Activated CD4-positive, alpha-beta T cell treated with anti-CD3 and anti-CD28 coated beads, Interleukin-2, amount 10 ng/mL, durations not matched to agents 7 days and 5 days (primary cell): ENCODE data around the gene PCMTD2. TPM values are rescaled to one million over a fixed set of nuclear protein-coding genes. Genes with fewer than 3 reads are reported as not detected.

Source experiments
- CTCF ChIA-PET: fragments of 350-600 bp; sonication (Branson Sonifier 250); formaldehyde crosslinking; loops from one replicate; lab custom pipeline; 2021; ENCODE audit warnings: antibody characterized with exemption; lab: Charles Lee
- POLR2A ChIA-PET: fragments of 350-600 bp; sonication (Branson Sonifier 250); formaldehyde crosslinking; loops from one replicate; lab custom pipeline; 2021; ENCODE audit warnings: antibody characterized with exemption; lab: Charles Lee
- DNase-seq: peaks from one replicate; pipeline ENCODE4 v3.0.0-alpha.2; 2020
- H3K27ac Mint-ChIP-seq: one replicate; pipeline ENCODE4 v1.8.0; 2021; ENCODE audit warnings: mild to moderate bottlenecking, moderate library complexity, mixed read lengths
- H3K27me3 Mint-ChIP-seq: one replicate; pipeline ENCODE4 v1.8.0; 2021; ENCODE audit warnings: mixed read lengths
- H3K36me3 Mint-ChIP-seq: one replicate; pipeline ENCODE4 v1.8.0; 2021; ENCODE audit warnings: low read depth, mixed read lengths
- H3K4me1 Mint-ChIP-seq: one replicate; pipeline ENCODE4 v1.8.0; 2021; ENCODE audit warnings: mixed read lengths
- H3K4me3 Mint-ChIP-seq: one replicate; pipeline ENCODE4 v1.8.0; 2021; ENCODE audit warnings: mild to moderate bottlenecking, moderate library complexity, mixed read lengths
- H3K9me3 Mint-ChIP-seq: one replicate; pipeline ENCODE4 v1.8.0; 2021; ENCODE audit warnings: mixed read lengths
- total RNA-seq, 2 experiments: library from RNA; stranded (reverse); gene quantifications; one replicate each; pipeline ENCODE4 v1.2.3, GENCODE V29; 2021

PCMTD2 gene
- total RNA-seq, 2 experiments from 2014 or later: 68.4 to 69.3 TPM

GRCh38 chr20:64256282-64256935 is 861 bp downstream of the PCMTD2 start:
- Mint-ChIP-seq H3K4me3 (peak overlapping the region; percentile 88), H3K4me1 (peaks cover 56% of the 10 kb centered on the region), H3K27ac (peak overlapping the region; percentile 95), H3K27me3 (peaks cover 5% of the 10 kb centered on the region), H3K9me3 (no peaks in the 10 kb centered on the region), H3K36me3 (peaks cover 17% of the 10 kb centered on the region)
- DNase-seq: no peak
- POLR2A ChIA-PET: no interaction called here
- CTCF ChIA-PET: interaction anchor here (1.0 to 9.8 kb wide), 3 partner anchors 10 to 172 kb away, joined by 3 to 93 read pairs (median 3); partner anchors contain the start of gene LKAAEAR1

- ChIA-PET POLR2A (no interaction called here), CTCF (interaction anchor here (1.1 to 9.8 kb wide), 2 partner anchors 27 to 173 kb away, joined by 3 to 93 read pairs; partner anchors contain the start of gene LKAAEAR1)
Measured at GRCh38 chr20:64257107-64257757, 1.7 kb downstream of the PCMTD2 start.

GRCh38 chr20:64258071-64258823 is 2.7 kb downstream of the PCMTD2 start:
- DNase-seq: no peak
- no peaks in the 10 kb centered on the region for H3K9me3 Mint-ChIP-seq
- H3K27ac Mint-ChIP-seq: peak overlapping the region; percentile 95
- peaks cover 66% of the 10 kb centered on the region for H3K4me1 Mint-ChIP-seq
- peaks cover 25% of the 10 kb centered on the region for H3K36me3 Mint-ChIP-seq
- POLR2A ChIA-PET: interaction anchor here (0.6 kb wide), 1 partner anchor 16 kb away, joined by 3 read pairs; no protein-coding TSS in a partner anchor
- CTCF ChIA-PET: interaction anchor here (0.6 to 9.8 kb wide), 2 partner anchors 26 to 656 kb away, joined by 3 to 93 read pairs; no protein-coding TSS in a partner anchor
- peak overlapping the region; percentile 11 for H3K4me3 Mint-ChIP-seq
- H3K27me3 Mint-ChIP-seq: peaks cover under 1% of the 10 kb centered on the region

More at GRCh38 chr20:64257107-64257757, 1.7 kb downstream of the PCMTD2 start:
- Mint-ChIP-seq H3K27me3 (peaks cover 2% of the 10 kb centered on the region), H3K27ac (peak overlapping the region; percentile 95), H3K9me3 (no peaks in the 10 kb centered on the region), H3K36me3 (peaks cover 19% of the 10 kb centered on the region), H3K4me1 (peaks cover 62% of the 10 kb centered on the region), H3K4me3 (peak overlapping the region; percentile 88)
- DNase-seq: no peak

- Mint-ChIP-seq H3K27ac (peak overlapping the region; percentile 83), H3K4me1 (peaks cover 58% of the 10 kb centered on the region), H3K27me3 (no peaks in the 10 kb centered on the region), H3K4me3 (no peak overlapping the region), H3K9me3 (no peaks in the 10 kb centered on the region), H3K36me3 (peaks cover 27% of the 10 kb centered on the region)
- CTCF ChIA-PET: interaction anchor here (9.8 kb wide), 1 partner anchor 24 kb away, joined by 93 read pairs; no protein-coding TSS in a partner anchor
- POLR2A ChIA-PET: no interaction called here
- no peak for DNase-seq
Measured at GRCh38 chr20:64260239-64260638, 4.7 kb downstream of the PCMTD2 start.

GRCh38 chr20:64261138-64261537 is 5.6 kb downstream of the PCMTD2 start:
- Mint-ChIP-seq H3K36me3 (peaks cover 29% of the 10 kb centered on the region), H3K27ac (peak overlapping the region; percentile 83), H3K4me3 (peak overlapping the region; percentile 35), H3K4me1 (peaks cover 57% of the 10 kb centered on the region), H3K27me3 (no peaks in the 10 kb centered on the region), H3K9me3 (no peaks in the 10 kb centered on the region)
- peak; percentile 41 for DNase-seq
- ChIA-PET POLR2A (no interaction called here), CTCF (interaction anchor here (1.5 to 2.1 kb wide), 2 partner anchors 9 to 25 kb away, joined by 3 to 16 read pairs; no protein-coding TSS in a partner anchor)

GRCh38 chr20:64264091-64264490 is 8.5 kb downstream of the PCMTD2 start:
- Mint-ChIP-seq H3K27me3 (no peaks in the 10 kb centered on the region), H3K9me3 (no peaks in the 10 kb centered on the region), H3K27ac (no peak overlapping the region), H3K4me1 (peaks cover 28% of the 10 kb centered on the region), H3K4me3 (no peak overlapping the region), H3K36me3 (peaks cover 33% of the 10 kb centered on the region)
- DNase-seq: no peak
- ChIA-PET CTCF (no interaction called here), POLR2A (no interaction called here)

- ChIA-PET POLR2A (no interaction called here), CTCF (interaction anchor here (1.6 kb wide), 1 partner anchor 21 kb away, joined by 4 read pairs; no protein-coding TSS in a partner anchor)
- H3K36me3 Mint-ChIP-seq: peaks cover 35% of the 10 kb centered on the region
- H3K27me3 Mint-ChIP-seq: no peaks in the 10 kb centered on the region
- no peak overlapping the region for H3K4me3 Mint-ChIP-seq
- H3K27ac Mint-ChIP-seq: no peak overlapping the region
- no peak for DNase-seq
- H3K9me3 Mint-ChIP-seq: no peaks in the 10 kb centered on the region
- peaks cover 23% of the 10 kb centered on the region for H3K4me1 Mint-ChIP-seq
Measured at GRCh38 chr20:64265201-64265600, 9.7 kb downstream of the PCMTD2 start.

- H3K4me3 Mint-ChIP-seq: no peak overlapping the region
- ChIA-PET POLR2A (no interaction called here), CTCF (no interaction called here)
- no peak for DNase-seq
- peaks cover 8% of the 10 kb centered on the region for H3K4me1 Mint-ChIP-seq
- H3K9me3 Mint-ChIP-seq: no peaks in the 10 kb centered on the region
- H3K36me3 Mint-ChIP-seq: peaks cover 26% of the 10 kb centered on the region
- no peaks in the 10 kb centered on the region for H3K27me3 Mint-ChIP-seq
- no peak overlapping the region for H3K27ac Mint-ChIP-seq
Measured at GRCh38 chr20:64266988-64267387, 11.4 kb downstream of the PCMTD2 start.

GRCh38 chr20:64268174-64268573 is 12.6 kb downstream of the PCMTD2 start:
- Mint-ChIP-seq H3K27me3 (no peaks in the 10 kb centered on the region), H3K4me1 (peaks cover 1% of the 10 kb centered on the region), H3K27ac (no peak overlapping the region), H3K36me3 (peaks cover 19% of the 10 kb centered on the region), H3K9me3 (no peaks in the 10 kb centered on the region), H3K4me3 (no peak overlapping the region)
- POLR2A ChIA-PET: no interaction called here
- CTCF ChIA-PET: interaction anchor here (1.3 kb wide), 1 partner anchor 18 kb away, joined by 7 read pairs; no protein-coding TSS in a partner anchor
- no peak for DNase-seq

- Mint-ChIP-seq H3K27ac (no peak overlapping the region), H3K4me3 (no peak overlapping the region), H3K4me1 (peaks cover 1% of the 10 kb centered on the region), H3K36me3 (peaks cover 25% of the 10 kb centered on the region), H3K9me3 (no peaks in the 10 kb centered on the region), H3K27me3 (no peaks in the 10 kb centered on the region)
- CTCF ChIA-PET: no interaction called here
- POLR2A ChIA-PET: no interaction called here
- DNase-seq: no peak
Measured at GRCh38 chr20:64269604-64270411, 14.3 kb downstream of the PCMTD2 start.

- Mint-ChIP-seq H3K27me3 (no peaks in the 10 kb centered on the region), H3K36me3 (peaks cover 21% of the 10 kb centered on the region), H3K27ac (no peak overlapping the region), H3K4me3 (no peak overlapping the region), H3K4me1 (peaks cover 3% of the 10 kb centered on the region), H3K9me3 (no peaks in the 10 kb centered on the region)
- ChIA-PET POLR2A (no interaction called here), CTCF (interaction anchor here (1.0 to 2.3 kb wide), 2 partner anchors 9 to 14 kb away, joined by 3 to 10 read pairs; no protein-coding TSS in a partner anchor)
- DNase-seq: no peak
Measured at GRCh38 chr20:64271636-64272035, 16.1 kb downstream of the PCMTD2 start.

GRCh38 chr20:64273109-64273508 is 17.6 kb downstream of the PCMTD2 start:
- POLR2A ChIA-PET: no interaction called here
- CTCF ChIA-PET: no interaction called here
- Mint-ChIP-seq H3K4me1 (peaks cover 5% of the 10 kb centered on the region), H3K27ac (no peak overlapping the region), H3K36me3 (peaks cover 21% of the 10 kb centered on the region), H3K4me3 (no peak overlapping the region), H3K9me3 (no peaks in the 10 kb centered on the region), H3K27me3 (no peaks in the 10 kb centered on the region)
- no peak for DNase-seq
